CD14-positive monocyte (primary cell): ENCODE results near the gene YARS2. TPM values are rescaled to one million over a fixed set of nuclear protein-coding genes. Genes with fewer than 3 reads are reported as not detected.

Source experiments
- DNase-seq, 3 donors: peaks; one replicate each; pipeline ENCODE4 v3.0.0-alpha.2; 2011 to 2022
- H2AFZ ChIP-seq: 2 replicates; pipeline ENCODE4 v1.6.0; 2012; ENCODE audit warnings: mild to moderate bottlenecking, low read depth, low read length, inconsistent platforms; ENCODE audit not compliant: insufficient read depth, poor library complexity, severe bottlenecking
- H3K27ac ChIP-seq, 2 donors: 1 replicate in 1 of 2; 2 replicates in 1 of 2; pipeline ENCODE4 v1.5.1; 2012 to 2013; ENCODE audit warnings: low read length in 2 of 2, control low read depth in 1 of 2, inconsistent platforms in 1 of 2, low read depth in 1 of 2, mild to moderate bottlenecking in 1 of 2
- H3K27me3 ChIP-seq, 2 donors: one replicate each; pipeline versions ENCODE4 v1.6.0 to v1.6.1; 2011 to 2013; ENCODE audit warnings: low read length in 2 of 2; ENCODE audit not compliant: control insufficient read depth in 2 of 2, insufficient read depth in 2 of 2
- H3K36me3 ChIP-seq, 2 donors: replicated peaks in 1 of 2; 1 replicate in 1 of 2; 2 replicates in 1 of 2; pipeline versions ENCODE4 v1.5.1 to v1.6.1; 2012 to 2013; ENCODE audit warnings: low read length in 2 of 2, control low read depth in 1 of 2, inconsistent platforms in 1 of 2, mild to moderate bottlenecking in 1 of 2; ENCODE audit not compliant: insufficient read depth in 2 of 2, control insufficient read depth in 1 of 2
- H3K4me1 ChIP-seq, 2 donors: 1 replicate in 1 of 2; 2 replicates in 1 of 2; pipeline versions ENCODE4 v1.5.1 to v1.6.1; 2012 to 2013; ENCODE audit warnings: low read length in 2 of 2, control low read depth in 1 of 2, inconsistent platforms in 1 of 2, mild to moderate bottlenecking in 1 of 2, moderate library complexity in 1 of 2; ENCODE audit not compliant: insufficient read depth in 2 of 2, control insufficient read depth in 1 of 2
- H3K4me2 ChIP-seq: replicated peaks from 2 replicates; pipeline ENCODE3; 2012; ENCODE audit warnings: low read length, moderate library complexity, mild to moderate bottlenecking; ENCODE audit not compliant: poor library complexity, severe bottlenecking; ENCODE audit errors: extremely low read depth
- H3K4me3 ChIP-seq, 3 experiments: fragments of 200-600 bp in 1 of 3; sonication (generic) in 1 of 3; replicated peaks in 1 of 3; 1 replicate in 2 of 3; 2 replicates in 1 of 3; pipeline ENCODE4 v1.5.1; 2011 to 2013; ENCODE audit warnings: low read length in 3 of 3, mild to moderate bottlenecking in 3 of 3, control low read depth in 2 of 3, low read depth in 2 of 3, inconsistent platforms in 1 of 3, moderate library complexity in 1 of 3
- H3K79me2 ChIP-seq: 2 replicates; pipeline ENCODE4 v1.6.0; 2012; ENCODE audit warnings: mild to moderate bottlenecking, control low read depth, inconsistent platforms, low read length, moderate library complexity; ENCODE audit not compliant: insufficient read depth
- H3K9ac ChIP-seq: 2 replicates; pipeline ENCODE4 v1.6.0; 2017; ENCODE audit warnings: low read length, mild to moderate bottlenecking; ENCODE audit not compliant: insufficient read depth, poor library complexity, severe bottlenecking
- H3K9me3 ChIP-seq, 2 donors: replicated peaks in 1 of 2; 1 replicate in 1 of 2; 2 replicates in 1 of 2; pipeline versions ENCODE4 v1.5.1 to v1.6.1; 2012 to 2013; ENCODE audit warnings: low read length in 2 of 2, control low read depth in 1 of 2; ENCODE audit not compliant: control insufficient read depth in 1 of 2, insufficient read depth in 1 of 2
- H4K20me1 ChIP-seq: 2 replicates; pipeline ENCODE4 v1.6.0; 2012; ENCODE audit warnings: mild to moderate bottlenecking, low read length, control low read depth, moderate library complexity; ENCODE audit not compliant: insufficient read depth
- H3K27ac Mint-ChIP-seq, 7 donors: one replicate each; pipeline ENCODE4 v1.8.0; 2020; ENCODE audit warnings: mild to moderate bottlenecking in 7 of 7, mixed read lengths in 7 of 7, moderate library complexity in 6 of 7, inconsistent platforms in 2 of 7
- H3K27me3 Mint-ChIP-seq, 3 donors: one replicate each; pipeline ENCODE4 v1.8.0; 2021 to 2022; ENCODE audit warnings: low read depth in 3 of 3, mild to moderate bottlenecking in 3 of 3, mixed read lengths in 3 of 3, moderate library complexity in 3 of 3, inconsistent platforms in 1 of 3
- H3K36me3 Mint-ChIP-seq, 2 donors: one replicate each; pipeline ENCODE4 v1.8.0; 2020; ENCODE audit warnings: mixed read lengths in 2 of 2, inconsistent platforms in 1 of 2, mild to moderate bottlenecking in 1 of 2
- H3K4me1 Mint-ChIP-seq: one replicate; pipeline ENCODE4 v1.8.0; 2020; ENCODE audit warnings: mild to moderate bottlenecking, mixed read lengths
- H3K4me3 Mint-ChIP-seq, 2 donors: one replicate each; pipeline ENCODE4 v1.8.0; 2020; ENCODE audit warnings: mild to moderate bottlenecking in 2 of 2, mixed read lengths in 2 of 2, moderate library complexity in 1 of 2
- H3K9me3 Mint-ChIP-seq, 7 donors: one replicate each; pipeline ENCODE4 v1.8.0; 2020 to 2022; ENCODE audit warnings: mixed read lengths in 7 of 7, mild to moderate bottlenecking in 6 of 7, moderate library complexity in 6 of 7, inconsistent platforms in 2 of 7
- CTCF ChIP-seq: fragments of 200-600 bp; IDR thresholded peaks from one replicate; pipeline ENCODE4 v1.8.0; 2022; ENCODE audit warnings: antibody characterized with exemption, mild to moderate bottlenecking
- WGBS: methylation state at CpG from one replicate; pipeline ENCODE4 v1.1.5; 2013; ENCODE audit warnings: missing lambda C conversion rate; ENCODE audit not compliant: insufficient coverage; 5-methylcytosine and 5-hydroxymethylcytosine counted together
- intact Hi-C, 2 donors: fragments of 100-400 bp; cut with micrococcal nuclease; formaldehyde crosslinking; loops; one replicate each; pipeline versions ENCODE4 v1.15.0 to v1.15.1; 2023
- polyA plus RNA-seq, 3 donors: library from polyadenylated mRNA; depleted of rRNA in 1 of 3; unstranded in 2 of 3; stranded (reverse) in 1 of 3; fragments of 300-500 nt in 2 of 3; fragments of >200 nt in 1 of 3; fragmentation: Illumina TruSeq in 2 of 3; gene quantifications; 1 replicate in 2 of 3; 2 replicates in 1 of 3; pipeline ENCODE4 v1.2.3, GENCODE V29; 2012 to 2021

The YARS2 gene
- polyA plus RNA-seq, 3 donors: 4.5 to 7.5 (median 6.6) TPM

GRCh38 chr12:32708926-32709325, 46.8 kb downstream of the YARS2 start:
- no peak overlapping the region for H2AFZ ChIP-seq
- H3K27me3 ChIP-seq: no peaks in the 10 kb centered on the region
- TF ChIP-seq CTCF: no peak
- WGBS: no CpG with 5 or more reads among the region's 2 CpGs
- H3K4me3 ChIP-seq: no peak overlapping the region
- Mint-ChIP-seq H3K4me3 (no peak overlapping the region), H3K36me3 (peaks cover 52 to 74% of the 10 kb centered on the region in 2 donors), H3K9me3 (no peaks in the 10 kb centered on the region), H3K27ac (no peak overlapping the region), H3K4me1 (no peaks in the 10 kb centered on the region), H3K27me3 (peaks cover 0 to 1% (median 0%) of the 10 kb centered on the region in 3 donors)
- no peaks in the 10 kb centered on the region for H3K9me3 ChIP-seq
- no peak overlapping the region for H3K27ac ChIP-seq
- no peaks in the 10 kb centered on the region for H3K79me2 ChIP-seq
- no peak overlapping the region for H3K4me2 ChIP-seq
- DNase-seq: no peak
- peaks cover 59 to 81% of the 10 kb centered on the region in 2 donors for H3K36me3 ChIP-seq
- H3K9ac ChIP-seq: no peak overlapping the region
- H3K4me1 ChIP-seq: no peaks in the 10 kb centered on the region
- H4K20me1 ChIP-seq: no peaks in the 10 kb centered on the region
- intact Hi-C loops: no loop called here

- Histone ChIP-seq H4K20me1 (no peaks in the 10 kb centered on the region), H3K27ac (no peak overlapping the region), H3K4me3 (no peak overlapping the region), H3K9me3 (no peaks in the 10 kb centered on the region), H3K9ac (no peak overlapping the region), H2AFZ (no peak overlapping the region), H3K27me3 (no peaks in the 10 kb centered on the region), H3K36me3 (peaks cover 51 to 78% of the 10 kb centered on the region in 2 donors), H3K79me2 (no peaks in the 10 kb centered on the region), H3K4me2 (no peak overlapping the region), H3K4me1 (no peaks in the 10 kb centered on the region)
- no peak for DNase-seq
- Mint-ChIP-seq H3K4me1 (no peaks in the 10 kb centered on the region), H3K4me3 (no peak overlapping the region), H3K27me3 (peaks cover 0 to 1% (median 0%) of the 10 kb centered on the region in 3 donors), H3K9me3 (no peaks in the 10 kb centered on the region), H3K36me3 (peaks cover 50 to 74% of the 10 kb centered on the region in 2 donors), H3K27ac (peak overlapping the region in 1 of 7 donors; percentile 10)
- TF ChIP-seq CTCF: no peak
- no CpG with 5 or more reads among the region's 2 CpGs for WGBS
- intact Hi-C loops: no loop called here
Measured at GRCh38 chr12:32706335-32707024, 49.2 kb downstream of the YARS2 start.
